OCI-LY3 (cell line): Measurements from ENCODE around the gene PIK3CD.

ENCODE experiments used
- EZH2phosphoT487 ChIP-seq: fragments of 200-600 bp; shearing (Covaris generic); IDR thresholded peaks from 2 replicates; pipeline ENCODE4 v1.6.1; 2018; ENCODE audit warnings: antibody characterized with exemption, mixed run types, low read depth
- TF ChIP-seq, protein P1 (sequence below): fragments of 200-600, 300-600 bp; sonication (generic); IDR thresholded peaks from 2 replicates; pipeline ENCODE4 v1.5.1; 2014; ENCODE audit warnings: antibody characterized with exemption, low read length, low read depth

DNA sequence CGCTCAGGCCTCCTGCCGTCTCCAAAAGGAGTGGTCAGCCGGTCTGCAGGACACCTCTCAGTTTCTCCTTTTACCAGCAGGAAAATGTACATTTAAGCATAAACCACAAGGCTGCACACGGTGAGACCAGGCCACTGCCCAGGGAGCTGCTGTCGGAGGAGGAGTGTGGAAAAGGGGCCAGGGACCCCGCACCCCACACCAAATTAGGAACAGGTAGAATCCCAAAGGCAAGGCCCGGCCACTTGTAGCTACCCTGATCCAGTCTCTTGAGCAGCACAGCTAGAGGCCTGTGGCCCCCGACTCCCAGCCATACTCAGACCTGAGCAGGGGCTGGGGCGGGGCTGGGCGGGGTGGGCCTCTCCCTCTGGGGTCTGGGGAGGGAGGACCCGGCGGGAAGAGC, 78.0 kb downstream of the PIK3CD start:
- TF ChIP-seq, protein P1, sequence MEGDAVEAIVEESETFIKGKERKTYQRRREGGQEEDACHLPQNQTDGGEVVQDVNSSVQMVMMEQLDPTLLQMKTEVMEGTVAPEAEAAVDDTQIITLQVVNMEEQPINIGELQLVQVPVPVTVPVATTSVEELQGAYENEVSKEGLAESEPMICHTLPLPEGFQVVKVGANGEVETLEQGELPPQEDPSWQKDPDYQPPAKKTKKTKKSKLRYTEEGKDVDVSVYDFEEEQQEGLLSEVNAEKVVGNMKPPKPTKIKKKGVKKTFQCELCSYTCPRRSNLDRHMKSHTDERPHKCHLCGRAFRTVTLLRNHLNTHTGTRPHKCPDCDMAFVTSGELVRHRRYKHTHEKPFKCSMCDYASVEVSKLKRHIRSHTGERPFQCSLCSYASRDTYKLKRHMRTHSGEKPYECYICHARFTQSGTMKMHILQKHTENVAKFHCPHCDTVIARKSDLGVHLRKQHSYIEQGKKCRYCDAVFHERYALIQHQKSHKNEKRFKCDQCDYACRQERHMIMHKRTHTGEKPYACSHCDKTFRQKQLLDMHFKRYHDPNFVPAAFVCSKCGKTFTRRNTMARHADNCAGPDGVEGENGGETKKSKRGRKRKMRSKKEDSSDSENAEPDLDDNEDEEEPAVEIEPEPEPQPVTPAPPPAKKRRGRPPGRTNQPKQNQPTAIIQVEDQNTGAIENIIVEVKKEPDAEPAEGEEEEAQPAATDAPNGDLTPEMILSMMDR = no peak
- no peak for TF ChIP-seq EZH2phosphoT487
